SK-N-SH (cell line): Measurements from ENCODE around the gene BABAM2. TPM values are rescaled to one million over a fixed set of nuclear protein-coding genes. Genes with fewer than 3 reads are reported as not detected.

Source experiments
- CTCF ChIA-PET: fragments of 300-600, 350-600 bp; formaldehyde crosslinking; extraction: SDS; loops from one replicate; lab custom pipeline; 2021; lab: Yijun Ruan, JAX
- POLR2A ChIA-PET: fragments of 350-600 bp; sonication (Branson Sonifier 250); formaldehyde crosslinking; extraction: SDS; loops from one replicate; lab custom pipeline; 2020; ENCODE audit warnings: antibody characterized with exemption, inconsistent platforms; lab: Yijun Ruan, JAX
- DNase-seq: peaks from one replicate; pipeline ENCODE4 v3.0.0; 2012
- H2AFZ ChIP-seq: fragments of 200-600 bp; sonication (generic); 2 replicates; pipeline ENCODE4 v1.8.1; 2016; ENCODE audit warnings: antibody characterized with exemption, mild to moderate bottlenecking, low read depth
- H3F3A ChIP-seq: fragments of 200-600 bp; sonication (generic); replicated peaks from 2 replicates; pipeline ENCODE3; 2016; ENCODE audit warnings: antibody characterized with exemption, mild to moderate bottlenecking; ENCODE audit not compliant: insufficient read depth
- H3K27ac ChIP-seq, 2 experiments: fragments of 200-500 bp in 1 of 2; fragments of 200-600 bp in 1 of 2; sonication (Bioruptor generic) in 1 of 2; sonication (generic), shearing (Covaris generic) in 1 of 2; 2 replicates each; pipeline versions ENCODE4 v1.5.1 to v1.6.1; 2014 to 2016; ENCODE audit warnings: low read depth in 2 of 2, inconsistent platforms in 1 of 2, low read length in 1 of 2, mild to moderate bottlenecking in 1 of 2, mixed read lengths in 1 of 2
- H3K27me3 ChIP-seq: fragments of 200-600 bp; sonication (generic), shearing (Covaris generic); 2 replicates; pipeline ENCODE4 v1.6.1; 2016; ENCODE audit warnings: mixed run types; ENCODE audit not compliant: insufficient read depth
- H3K36me3 ChIP-seq, 2 experiments: fragments of 200-500 bp in 1 of 2; fragments of 200-600 bp in 1 of 2; sonication (Bioruptor generic) in 1 of 2; sonication (generic) in 1 of 2; replicated peaks in 1 of 2; 2 replicates each; pipeline versions ENCODE3 to v1.5.1; 2014 to 2016; ENCODE audit warnings: low read length in 1 of 2, mild to moderate bottlenecking in 1 of 2; ENCODE audit not compliant: insufficient read depth in 2 of 2, control insufficient read depth in 1 of 2
- H3K4me1 ChIP-seq, 2 experiments: fragments of 200-500 bp in 1 of 2; fragments of 200-600 bp in 1 of 2; sonication (Bioruptor generic) in 1 of 2; sonication (generic), shearing (Covaris generic) in 1 of 2; 2 replicates each; pipeline versions ENCODE4 v1.5.1 to v1.6.1; 2014 to 2016; ENCODE audit warnings: low read depth in 1 of 2, low read length in 1 of 2, mixed run types in 1 of 2; ENCODE audit not compliant: insufficient read depth in 2 of 2, control insufficient read depth in 1 of 2
- H3K4me2 ChIP-seq: fragments of 200-600 bp; sonication (generic), shearing (Covaris generic); 2 replicates; pipeline ENCODE4 v1.6.1; 2017; ENCODE audit warnings: mixed run types
- H3K4me3 ChIP-seq, 2 experiments: fragments of 200-500 bp in 1 of 2; fragments of 200-600 bp in 1 of 2; sonication (Bioruptor generic) in 1 of 2; sonication (generic), shearing (Covaris generic) in 1 of 2; 2 replicates each; pipeline versions ENCODE4 v1.5.1 to v1.8.1; 2014 to 2016; ENCODE audit warnings: low read depth in 2 of 2, inconsistent platforms in 1 of 2, low read length in 1 of 2, mild to moderate bottlenecking in 1 of 2, mixed read lengths in 1 of 2, moderate library complexity in 1 of 2
- H3K79me2 ChIP-seq: fragments of 200-600 bp; sonication (generic); 2 replicates; pipeline ENCODE4 v1.8.1; 2017; ENCODE audit warnings: mild to moderate bottlenecking; ENCODE audit not compliant: insufficient read depth
- H3K9ac ChIP-seq: fragments of 200-600 bp; sonication (generic); 2 replicates; pipeline ENCODE4 v1.6.1; 2017; ENCODE audit warnings: mixed run types
- H3K9me2 ChIP-seq: fragments of 200-600 bp; sonication (generic); 2 replicates; pipeline ENCODE4 v1.6.1; 2017; ENCODE audit warnings: mixed run types
- H3K9me3 ChIP-seq: fragments of 200-600 bp; sonication (generic); 2 replicates; pipeline ENCODE4 v1.6.1; 2017; ENCODE audit warnings: mixed run types, mild to moderate bottlenecking, moderate library complexity
- H4K20me1 ChIP-seq: fragments of 200-600 bp; sonication (generic); 2 replicates; pipeline ENCODE4 v1.6.1; 2017; ENCODE audit warnings: mild to moderate bottlenecking, mixed run types; ENCODE audit not compliant: insufficient read depth
- EP300 ChIP-seq, 2 experiments: IDR thresholded peaks; 2 replicates each; pipeline versions ENCODE4 v1.4.0 to v1.6.1; 2012; ENCODE audit warnings: borderline replicate concordance in 1 of 2, low read depth in 1 of 2, low read length in 1 of 2
- EZH2phosphoT487 ChIP-seq: fragments of 200-600 bp; sonication (generic); IDR thresholded peaks from 2 replicates; pipeline ENCODE4 v1.6.1; 2017; ENCODE audit warnings: low read depth, mixed run types, mild to moderate bottlenecking, antibody characterized with exemption, moderate library complexity, borderline replicate concordance
- FOSL2 ChIP-seq: IDR thresholded peaks from 2 replicates; pipeline ENCODE4 v1.4.0; 2012; ENCODE audit warnings: low read depth, mild to moderate bottlenecking, moderate library complexity, borderline replicate concordance
- FOXM1 ChIP-seq: IDR thresholded peaks from 2 replicates; pipeline ENCODE4 v1.4.0; 2012; ENCODE audit warnings: low read depth, mild to moderate bottlenecking
- GABPA ChIP-seq: IDR thresholded peaks from 2 replicates; pipeline ENCODE4 v1.4.0; 2012; ENCODE audit warnings: low read depth, mild to moderate bottlenecking
- JUND ChIP-seq: IDR thresholded peaks from 2 replicates; pipeline ENCODE4 v1.4.0; 2012
- NFIC ChIP-seq: IDR thresholded peaks from 2 replicates; pipeline ENCODE4 v1.4.0; 2012; ENCODE audit warnings: borderline replicate concordance
- NRF1 ChIP-seq: IDR thresholded peaks from 2 replicates; pipeline ENCODE4 v1.6.1; 2012; ENCODE audit warnings: low read depth, mild to moderate bottlenecking, low read length
- POLR2AphosphoS5 ChIP-seq: IDR thresholded peaks from 2 replicates; pipeline ENCODE4 v1.6.1; 2012; ENCODE audit warnings: low read depth, low read length
- RCOR1 ChIP-seq: fragments of 150-350 bp; IDR thresholded peaks from 2 replicates; pipeline ENCODE4 v1.6.1; 2017; ENCODE audit warnings: antibody characterized with exemption, low read length
- RFX5 ChIP-seq: IDR thresholded peaks from 2 replicates; pipeline ENCODE4 v1.6.1; 2012; ENCODE audit warnings: mild to moderate bottlenecking, improper control_type of control experiment, low read length
- RXRA ChIP-seq: IDR thresholded peaks from 2 replicates; pipeline ENCODE4 v1.4.0; 2012; ENCODE audit warnings: low read depth, mild to moderate bottlenecking, borderline replicate concordance
- SIN3A ChIP-seq: IDR thresholded peaks from 2 replicates; pipeline ENCODE4 v1.6.1; 2012; ENCODE audit warnings: low read depth, mild to moderate bottlenecking, low read length, moderate library complexity, borderline replicate concordance
- SMC3 ChIP-seq: IDR thresholded peaks from 2 replicates; pipeline ENCODE4 v1.6.1; 2012; ENCODE audit warnings: low read depth, low read length, improper control_type of control experiment
- TAF1 ChIP-seq: IDR thresholded peaks from 2 replicates; pipeline ENCODE4 v1.6.1; 2012; ENCODE audit warnings: low read depth, mild to moderate bottlenecking, low read length, moderate library complexity, borderline replicate concordance
- TCF12 ChIP-seq: IDR thresholded peaks from 2 replicates; pipeline ENCODE4 v1.4.0; 2012
- TEAD4 ChIP-seq: IDR thresholded peaks from 2 replicates; pipeline ENCODE4 v1.4.0; 2012; ENCODE audit warnings: mild to moderate bottlenecking, borderline replicate concordance; ENCODE audit not compliant: insufficient read depth
- WGBS: methylation state at CpG from one replicate; pipeline ENCODE4 v1.1.6; 2017; ENCODE audit warnings: low lambda C conversion rate; 5-methylcytosine and 5-hydroxymethylcytosine counted together
- polyA plus RNA-seq, 3 experiments: library from polyadenylated mRNA; depleted of rRNA; stranded (reverse); fragments of >200 nt; gene quantifications; 2 replicates each; pipeline ENCODE4 v1.2.3, GENCODE V29; 2012
- TF ChIP-seq, protein P1 (sequence below): IDR thresholded peaks from 2 replicates; pipeline ENCODE4; 2012
- TF ChIP-seq, protein P2 (sequence below): IDR thresholded peaks from 2 replicates; pipeline ENCODE4 v1.4.0; 2012; ENCODE audit warnings: low read depth
- TF ChIP-seq, protein P3 (sequence below): IDR thresholded peaks from 2 replicates; pipeline ENCODE4 v1.4.0; 2012; ENCODE audit warnings: low read depth, borderline replicate concordance
- TF ChIP-seq, protein P4 (sequence below): fragments of 150-350 bp; IDR thresholded peaks from 2 replicates; pipeline ENCODE4 v1.6.1; 2017; ENCODE audit warnings: antibody characterized with exemption, low read length, low read depth, borderline replicate concordance
- TF ChIP-seq, protein P5 (sequence below): fragments of 200-600 bp; sonication (generic); IDR thresholded peaks from 2 replicates; pipeline ENCODE4 v1.6.1; 2017; ENCODE audit warnings: antibody characterized with exemption, mild to moderate bottlenecking, moderate library complexity

The BABAM2 gene
- polyA plus RNA-seq, 1 of the 3 experiments (the other 2 are of a cell fraction), result 34.0 TPM

DNA sequence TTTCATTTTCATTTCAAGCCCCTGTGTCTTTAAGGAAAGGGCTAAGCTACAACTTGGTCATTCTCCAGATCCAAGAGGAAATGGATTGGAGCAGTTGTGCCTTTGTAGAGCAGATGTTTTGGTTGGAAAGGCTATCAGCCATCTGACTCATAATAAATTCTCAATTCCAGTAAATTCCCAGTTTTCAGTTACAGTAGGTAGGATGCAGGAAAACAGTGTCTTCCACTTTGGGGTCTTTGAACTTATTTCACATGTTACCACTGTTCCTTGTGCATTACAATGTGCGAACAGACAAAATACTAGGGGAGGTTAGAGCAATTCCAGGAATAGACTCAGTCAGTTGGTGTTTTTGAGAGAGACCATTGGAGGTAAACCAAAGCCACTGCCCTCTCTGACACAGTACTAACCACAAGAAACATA lies 211.9 kb downstream of the BABAM2 start:
- Histone ChIP-seq H3K27me3 (no peaks in the 10 kb centered on the region), H3K9ac (no peak overlapping the region), H3K9me3 (no peaks in the 10 kb centered on the region), H2AFZ (0 out of 2 replicates have a peak overlapping the region, but pooled peaks have one; percentile 26), H3K4me3 (no peak overlapping the region), H3K27ac (peak overlapping the region; percentile 67 to 74; a peak in 3 of 4 replicates), H3F3A (peaks cover 16% of the 10 kb centered on the region), H3K79me2 (no peaks in the 10 kb centered on the region), H3K36me3 (no peaks in the 10 kb centered on the region), H4K20me1 (no peaks in the 10 kb centered on the region), H3K4me2 (peak overlapping the region; percentile 38), H3K9me2 (no peaks in the 10 kb centered on the region), H3K4me1 (peaks cover 0 to 17% of the 10 kb centered on the region in 2 experiments; a peak in 2 of 4 replicates)
- ChIA-PET POLR2A (no interaction called here), CTCF (no interaction called here)
- DNase-seq, result no peak
- peak; percentile 30; the same call in 1 of the 2 replicates for TF ChIP-seq POLR2AphosphoS5
- TF ChIP-seq, protein P1, sequence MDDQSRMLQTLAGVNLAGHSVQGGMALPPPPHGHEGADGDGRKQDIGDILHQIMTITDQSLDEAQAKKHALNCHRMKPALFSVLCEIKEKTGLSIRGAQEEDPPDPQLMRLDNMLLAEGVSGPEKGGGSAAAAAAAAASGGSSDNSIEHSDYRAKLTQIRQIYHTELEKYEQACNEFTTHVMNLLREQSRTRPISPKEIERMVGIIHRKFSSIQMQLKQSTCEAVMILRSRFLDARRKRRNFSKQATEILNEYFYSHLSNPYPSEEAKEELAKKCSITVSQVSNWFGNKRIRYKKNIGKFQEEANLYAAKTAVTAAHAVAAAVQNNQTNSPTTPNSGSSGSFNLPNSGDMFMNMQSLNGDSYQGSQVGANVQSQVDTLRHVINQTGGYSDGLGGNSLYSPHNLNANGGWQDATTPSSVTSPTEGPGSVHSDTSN, result peak; percentile 72
- TF ChIP-seq RXRA, result peak; percentile 6; the same call in 1 of the 2 replicates
- TF ChIP-seq RFX5, result no peak
- TF ChIP-seq, protein P2, sequence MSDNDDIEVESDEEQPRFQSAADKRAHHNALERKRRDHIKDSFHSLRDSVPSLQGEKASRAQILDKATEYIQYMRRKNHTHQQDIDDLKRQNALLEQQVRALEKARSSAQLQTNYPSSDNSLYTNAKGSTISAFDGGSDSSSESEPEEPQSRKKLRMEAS, result peak; percentile 70; the same call in 1 of the 2 replicates
- TF ChIP-seq EP300 (IDR thresholded peaks at IDR 0.05; ENCODE audit: borderline replicate concordance in 1 of 2, low read depth in 1 of 2, low read length in 1 of 2), result peak; percentile 11 to 88; a peak in 2 of 4 replicates
- no peak for TF ChIP-seq SIN3A
- TF ChIP-seq NRF1, result no peak
- TF ChIP-seq FOSL2, result peak; percentile 77
- TF ChIP-seq TCF12, result peak; percentile 91
- TF ChIP-seq TEAD4, result 0 out of 2 replicates have a peak, but pooled peaks have one; percentile 23
- peak; percentile 86; the same call in 1 of the 2 replicates for TF ChIP-seq NFIC
- TF ChIP-seq SMC3, result no peak
- no peak for TF ChIP-seq GABPA
- peak; percentile 74 for TF ChIP-seq JUND
- WGBS, result 70% methylated on average over 1 of the region's 1 CpG

DNA sequence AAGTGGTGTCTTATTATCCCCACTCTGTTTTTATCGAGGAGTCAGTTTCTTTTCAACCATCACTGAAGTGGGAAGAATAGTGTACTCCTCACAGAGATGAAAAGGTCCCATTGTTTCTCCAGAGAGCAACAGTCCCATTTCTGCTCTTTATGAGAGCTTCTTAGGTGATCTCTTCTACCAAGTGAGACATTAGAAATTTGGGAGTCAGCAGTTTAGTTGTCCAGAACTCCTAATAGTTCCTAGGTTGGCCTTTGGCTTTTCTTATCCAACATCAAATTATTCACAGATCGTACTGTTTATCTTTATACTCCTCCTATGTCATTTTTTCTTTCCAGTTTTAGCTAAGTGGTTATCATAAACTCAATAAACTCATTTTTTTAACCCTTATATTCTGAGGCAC lies 213.1 kb downstream of the BABAM2 start:
- 91% methylated on average over 2 of the region's 2 CpGs for WGBS
- Histone ChIP-seq H3K4me2 (no peak overlapping the region), H3K9me2 (no peaks in the 10 kb centered on the region), H3K27ac (no peak overlapping the region), H2AFZ (no peak overlapping the region), H3F3A (peaks cover 16% of the 10 kb centered on the region), H3K4me3 (no peak overlapping the region), H4K20me1 (no peaks in the 10 kb centered on the region), H3K27me3 (no peaks in the 10 kb centered on the region), H3K9me3 (no peaks in the 10 kb centered on the region), H3K79me2 (no peaks in the 10 kb centered on the region), H3K36me3 (no peaks in the 10 kb centered on the region), H3K9ac (no peak overlapping the region), H3K4me1 (peaks cover 0 to 17% of the 10 kb centered on the region in 2 experiments; a peak in 2 of 4 replicates)
- no peak for DNase-seq
- ChIA-PET CTCF (interaction anchor here (0.7 kb wide), 1 partner anchor 350 kb away, joined by 3 read pairs; no protein-coding TSS in a partner anchor), POLR2A (no interaction called here)
- TF ChIP-seq TAF1 (no peak), EZH2phosphoT487 (no peak), SMC3 (no peak), RCOR1 (no peak), JUND (no peak), FOXM1 (no peak)
- TF ChIP-seq, protein P3, sequence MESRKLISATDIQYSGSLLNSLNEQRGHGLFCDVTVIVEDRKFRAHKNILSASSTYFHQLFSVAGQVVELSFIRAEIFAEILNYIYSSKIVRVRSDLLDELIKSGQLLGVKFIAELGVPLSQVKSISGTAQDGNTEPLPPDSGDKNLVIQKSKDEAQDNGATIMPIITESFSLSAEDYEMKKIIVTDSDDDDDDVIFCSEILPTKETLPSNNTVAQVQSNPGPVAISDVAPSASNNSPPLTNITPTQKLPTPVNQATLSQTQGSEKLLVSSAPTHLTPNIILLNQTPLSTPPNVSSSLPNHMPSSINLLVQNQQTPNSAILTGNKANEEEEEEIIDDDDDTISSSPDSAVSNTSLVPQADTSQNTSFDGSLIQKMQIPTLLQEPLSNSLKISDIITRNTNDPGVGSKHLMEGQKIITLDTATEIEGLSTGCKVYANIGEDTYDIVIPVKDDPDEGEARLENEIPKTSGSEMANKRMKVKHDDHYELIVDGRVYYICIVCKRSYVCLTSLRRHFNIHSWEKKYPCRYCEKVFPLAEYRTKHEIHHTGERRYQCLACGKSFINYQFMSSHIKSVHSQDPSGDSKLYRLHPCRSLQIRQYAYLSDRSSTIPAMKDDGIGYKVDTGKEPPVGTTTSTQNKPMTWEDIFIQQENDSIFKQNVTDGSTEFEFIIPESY, result no peak
- TF ChIP-seq, protein P4, sequence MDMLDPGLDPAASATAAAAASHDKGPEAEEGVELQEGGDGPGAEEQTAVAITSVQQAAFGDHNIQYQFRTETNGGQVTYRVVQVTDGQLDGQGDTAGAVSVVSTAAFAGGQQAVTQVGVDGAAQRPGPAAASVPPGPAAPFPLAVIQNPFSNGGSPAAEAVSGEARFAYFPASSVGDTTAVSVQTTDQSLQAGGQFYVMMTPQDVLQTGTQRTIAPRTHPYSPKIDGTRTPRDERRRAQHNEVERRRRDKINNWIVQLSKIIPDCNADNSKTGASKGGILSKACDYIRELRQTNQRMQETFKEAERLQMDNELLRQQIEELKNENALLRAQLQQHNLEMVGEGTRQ, result no peak
- TF ChIP-seq, protein P5, sequence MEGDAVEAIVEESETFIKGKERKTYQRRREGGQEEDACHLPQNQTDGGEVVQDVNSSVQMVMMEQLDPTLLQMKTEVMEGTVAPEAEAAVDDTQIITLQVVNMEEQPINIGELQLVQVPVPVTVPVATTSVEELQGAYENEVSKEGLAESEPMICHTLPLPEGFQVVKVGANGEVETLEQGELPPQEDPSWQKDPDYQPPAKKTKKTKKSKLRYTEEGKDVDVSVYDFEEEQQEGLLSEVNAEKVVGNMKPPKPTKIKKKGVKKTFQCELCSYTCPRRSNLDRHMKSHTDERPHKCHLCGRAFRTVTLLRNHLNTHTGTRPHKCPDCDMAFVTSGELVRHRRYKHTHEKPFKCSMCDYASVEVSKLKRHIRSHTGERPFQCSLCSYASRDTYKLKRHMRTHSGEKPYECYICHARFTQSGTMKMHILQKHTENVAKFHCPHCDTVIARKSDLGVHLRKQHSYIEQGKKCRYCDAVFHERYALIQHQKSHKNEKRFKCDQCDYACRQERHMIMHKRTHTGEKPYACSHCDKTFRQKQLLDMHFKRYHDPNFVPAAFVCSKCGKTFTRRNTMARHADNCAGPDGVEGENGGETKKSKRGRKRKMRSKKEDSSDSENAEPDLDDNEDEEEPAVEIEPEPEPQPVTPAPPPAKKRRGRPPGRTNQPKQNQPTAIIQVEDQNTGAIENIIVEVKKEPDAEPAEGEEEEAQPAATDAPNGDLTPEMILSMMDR, result no peak
